Astrocyte (in vitro differentiated cells and primary cell): ENCODE measurements around the gene TTC34. TPM values are rescaled to one million over a fixed set of nuclear protein-coding genes. Genes with fewer than 3 reads are reported as not detected.

ENCODE experiments used
- DNase-seq: peaks from one replicate; pipeline ENCODE4 v3.0.0-alpha.2; 2010; ENCODE audit warnings: low read depth
- FAIRE-seq: peaks from 2 replicates; lab custom pipeline; 2011; peaks lifted over from hg19 to GRCh38; lab: Jason Lieb, UNC
- H2AFZ ChIP-seq: 2 replicates; pipeline ENCODE4 v1.6.0; 2012; ENCODE audit warnings: low read depth, low read length, inconsistent platforms
- H3K27ac ChIP-seq: 2 replicates; pipeline ENCODE4 v1.5.1; 2011; ENCODE audit warnings: low read depth, low read length, inconsistent platforms
- H3K27me3 ChIP-seq: 2 replicates; pipeline ENCODE4 v1.6.0; 2011; ENCODE audit warnings: low read length, inconsistent platforms; ENCODE audit not compliant: insufficient read depth
- H3K36me3 ChIP-seq: 2 replicates; pipeline ENCODE4 v1.5.1; 2011; ENCODE audit warnings: low read length, inconsistent platforms; ENCODE audit not compliant: insufficient read depth
- H3K4me1 ChIP-seq: 2 replicates; pipeline ENCODE4 v1.5.1; 2011; ENCODE audit warnings: low read length, inconsistent platforms; ENCODE audit not compliant: insufficient read depth
- H3K4me2 ChIP-seq: 2 replicates; pipeline ENCODE4 v1.6.0; 2012; ENCODE audit warnings: low read length, inconsistent platforms
- H3K4me3 ChIP-seq: 2 replicates; pipeline ENCODE4 v1.5.1; 2011; ENCODE audit warnings: low read depth, mild to moderate bottlenecking, low read length, inconsistent platforms; ENCODE audit not compliant: insufficient read depth
- H3K79me2 ChIP-seq: 2 replicates; pipeline ENCODE4 v1.6.0; 2012; ENCODE audit warnings: mild to moderate bottlenecking, low read length, inconsistent platforms; ENCODE audit not compliant: insufficient read depth
- H3K9ac ChIP-seq: 2 replicates; pipeline ENCODE4 v1.6.0; 2012; ENCODE audit warnings: mild to moderate bottlenecking, low read length, inconsistent platforms
- H3K9me3 ChIP-seq: 2 replicates; pipeline ENCODE4 v1.5.1; 2012; ENCODE audit warnings: low read depth, mild to moderate bottlenecking, low read length, inconsistent platforms; ENCODE audit not compliant: insufficient read depth
- H4K20me1 ChIP-seq: 2 replicates; pipeline ENCODE4 v1.6.0; 2012; ENCODE audit warnings: low read length, inconsistent platforms; ENCODE audit not compliant: insufficient read depth
- H3K27ac Mint-ChIP-seq: one replicate; pipeline ENCODE4 v1.8.0; 2021; ENCODE audit warnings: mild to moderate bottlenecking, mixed read lengths; ENCODE audit not compliant: unreplicated experiment
- H3K27me3 Mint-ChIP-seq: one replicate; pipeline ENCODE4 v1.8.0; 2021; ENCODE audit warnings: low read depth, mixed read lengths; ENCODE audit not compliant: unreplicated experiment
- H3K36me3 Mint-ChIP-seq: one replicate; pipeline ENCODE4 v1.8.0; 2021; ENCODE audit warnings: low read depth, mixed read lengths; ENCODE audit not compliant: unreplicated experiment
- H3K4me1 Mint-ChIP-seq: one replicate; pipeline ENCODE4 v1.8.0; 2021; ENCODE audit warnings: low read depth, mixed read lengths; ENCODE audit not compliant: unreplicated experiment
- H3K4me3 Mint-ChIP-seq: one replicate; pipeline ENCODE4 v1.8.0; 2021; ENCODE audit warnings: mild to moderate bottlenecking, moderate library complexity, mixed read lengths; ENCODE audit not compliant: unreplicated experiment
- H3K9me3 Mint-ChIP-seq: one replicate; pipeline ENCODE4 v1.8.0; 2021; ENCODE audit warnings: mild to moderate bottlenecking, mixed read lengths; ENCODE audit not compliant: unreplicated experiment
- CTCF ChIP-seq: IDR thresholded peaks from 2 replicates; pipeline ENCODE4 v1.5.1; 2011; ENCODE audit warnings: low read depth, mild to moderate bottlenecking, inconsistent platforms, low read length, moderate library complexity; ENCODE audit not compliant: insufficient read depth
- EZH2 ChIP-seq: IDR thresholded peaks from 2 replicates; pipeline ENCODE4 v1.6.1; 2012; ENCODE audit warnings: mild to moderate bottlenecking, low read length, inconsistent platforms; ENCODE audit not compliant: insufficient read depth
- total RNA-seq: library from RNA; stranded (reverse); gene quantifications from 2 replicates; pipeline ENCODE4 v1.2.1, GENCODE V29; 2021

TTC34 gene
- total RNA-seq, 1 donor from 2014 or later: 0.39 TPM

- H3K27ac Mint-ChIP-seq: no peak overlapping the region
- Histone ChIP-seq H2AFZ (no peak overlapping the region), H4K20me1 (no peaks in the 10 kb centered on the region), H3K36me3 (no peaks in the 10 kb centered on the region), H3K9ac (no peak overlapping the region), H3K9me3 (peaks cover 4% of the 10 kb centered on the region), H3K4me1 (peaks cover 8% of the 10 kb centered on the region), H3K27me3 (peaks cover 7% of the 10 kb centered on the region), H3K4me3 (no peak overlapping the region), H3K27ac (no peak overlapping the region), H3K4me2 (no peak overlapping the region), H3K79me2 (no peaks in the 10 kb centered on the region)
- H3K9me3 Mint-ChIP-seq: peaks cover 18% of the 10 kb centered on the region
- no peaks in the 10 kb centered on the region for H3K4me1 Mint-ChIP-seq
- no peak for TF ChIP-seq EZH2
- no peak for TF ChIP-seq CTCF
- FAIRE-seq (no peak), DNase-seq (no peak)
- H3K36me3 Mint-ChIP-seq: no peaks in the 10 kb centered on the region
- H3K4me3 Mint-ChIP-seq: no peak overlapping the region
- H3K27me3 Mint-ChIP-seq: peaks cover 26% of the 10 kb centered on the region
These were observed 188.7 kb downstream of the TTC34 start for GRCh38 chr1:2612591-2613365.

- Histone ChIP-seq H3K4me2 (no peak overlapping the region), H3K9ac (no peak overlapping the region), H3K79me2 (no peaks in the 10 kb centered on the region), H4K20me1 (no peaks in the 10 kb centered on the region), H3K27ac (no peak overlapping the region), H2AFZ (no peak overlapping the region), H3K36me3 (no peaks in the 10 kb centered on the region), H3K27me3 (peaks cover 7% of the 10 kb centered on the region), H3K4me1 (peaks cover 8% of the 10 kb centered on the region), H3K4me3 (no peak overlapping the region), H3K9me3 (peaks cover 4% of the 10 kb centered on the region)
- Mint-ChIP-seq H3K27ac (no peak overlapping the region), H3K36me3 (no peaks in the 10 kb centered on the region), H3K4me1 (no peaks in the 10 kb centered on the region), H3K9me3 (peaks cover 14% of the 10 kb centered on the region), H3K27me3 (peaks cover 22% of the 10 kb centered on the region), H3K4me3 (no peak overlapping the region)
- FAIRE-seq (no peak), DNase-seq (no peak)
- no peak for TF ChIP-seq CTCF
- TF ChIP-seq EZH2: no peak
These were observed 189.7 kb downstream of the TTC34 start for GRCh38 chr1:2611621-2612437.
